COLO668 (cell line): ENCODE data around the gene MYNN.
A peak's percentile ranks its signal among the peaks of the same experiment; 100 is the strongest.

ENCODE experiments used
- DNase-seq: peaks from one replicate; lab custom pipeline; 2025; ENCODE audit not compliant: unreplicated experiment; lab: John Stamatoyannopoulos, UW

The MYNN gene

GRCh38 chr3:169822983-169823382 is 49.8 kb downstream of the MYNN start:
- DNase-seq: peak; percentile 34

GRCh38 chr3:169825316-169825715 is 52.1 kb downstream of the MYNN start:
- no peak for DNase-seq

GRCh38 chr3:169827712-169828111 is 54.5 kb downstream of the MYNN start:
- DNase-seq: no peak

- DNase-seq: no peak
Measured at GRCh38 chr3:169835533-169835932, 62.3 kb downstream of the MYNN start.

GRCh38 chr3:169836078-169836941 is 63.1 kb downstream of the MYNN start:
- DNase-seq: no peak

- no peak for DNase-seq
Measured at GRCh38 chr3:169836942-169837275, 63.7 kb downstream of the MYNN start.

- no peak for DNase-seq
Measured at GRCh38 chr3:169838511-169839030, 65.4 kb downstream of the MYNN start.
